GM18909 (cell line): ENCODE results near the gene AUNIP.
A peak's percentile ranks its signal among the peaks of the same experiment; 100 is the strongest.

Experiments
- ATAC-seq: cut with Tn5 transposase; IDR thresholded peaks from one replicate; pipeline ENCODE4 v1.9.1; 2021; ENCODE audit warnings: mild to moderate bottlenecking; ENCODE audit not compliant: unreplicated experiment, poor library complexity

AUNIP gene

DNA sequence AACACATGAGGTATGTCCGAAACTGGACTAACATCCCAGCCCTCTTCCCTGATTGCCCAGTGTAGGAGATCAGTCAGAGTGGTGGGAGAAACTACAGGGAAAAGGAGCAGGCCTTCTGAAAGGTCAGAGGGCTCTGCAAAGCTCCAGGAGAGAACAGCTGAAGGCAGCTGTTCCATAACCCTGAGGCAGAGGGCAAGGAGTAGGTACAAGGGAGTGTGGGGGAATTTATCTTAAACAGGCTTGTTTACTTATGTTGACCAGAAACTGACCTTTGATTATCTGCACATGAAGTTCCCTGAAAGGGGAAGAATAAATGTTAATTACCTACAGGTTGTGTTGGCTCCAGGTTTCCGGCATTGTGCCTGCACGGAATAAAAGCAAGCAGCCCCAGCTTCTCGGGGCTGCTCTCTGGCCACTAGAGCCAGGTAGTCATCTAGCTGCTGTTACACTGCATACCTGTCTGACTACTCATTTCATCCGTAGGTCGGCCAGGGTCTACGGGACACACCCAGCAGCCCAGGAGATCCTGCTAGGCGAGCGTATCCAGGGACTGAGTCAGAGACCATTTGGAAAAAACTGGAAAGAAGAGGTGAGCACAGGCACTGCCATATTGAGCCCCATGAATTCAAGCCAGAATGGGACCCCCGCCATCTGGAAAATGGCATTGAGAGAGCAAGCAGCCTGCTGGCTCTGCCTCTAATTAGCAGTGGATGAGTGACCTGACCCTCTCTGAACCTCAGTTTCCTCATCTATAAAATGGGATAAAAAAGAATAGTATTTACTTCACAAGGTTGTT, 31.2 kb upstream of the AUNIP start:
- ATAC-seq = no peak

- no peak for ATAC-seq
These were observed 30.2 kb upstream of the AUNIP start for GRCh38 chr1:25889470-25889869.

GRCh38 chr1:25888426-25888987, 29.2 kb upstream of the AUNIP start:
- no peak for ATAC-seq

DNA sequence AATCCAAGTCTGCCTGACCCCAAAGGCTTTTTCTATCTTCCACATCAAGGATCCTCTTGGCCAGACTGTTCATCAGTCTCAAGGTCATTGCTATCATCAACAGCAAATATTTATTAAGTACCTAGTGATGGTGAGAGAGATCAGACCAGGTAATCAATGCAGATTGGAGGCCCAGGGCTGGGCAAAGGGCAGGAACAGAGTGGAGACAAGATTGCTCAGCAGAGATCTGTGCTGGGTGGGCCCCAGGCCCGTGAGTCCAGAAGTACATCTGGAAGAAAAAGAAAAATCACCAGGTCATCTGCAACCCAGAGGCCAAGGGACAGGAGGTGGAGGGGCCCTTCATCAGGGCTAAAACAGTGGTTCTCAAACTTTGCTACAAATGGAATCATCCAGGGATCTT, 26.3 kb upstream of the AUNIP start:
- ATAC-seq = no peak

GRCh38 chr1:25881266-25881665, 22.0 kb upstream of the AUNIP start:
- ATAC-seq = no peak

GRCh38 chr1:25880518-25880917, 21.3 kb upstream of the AUNIP start:
- ATAC-seq = no peak

GRCh38 chr1:25879675-25880074, 20.4 kb upstream of the AUNIP start:
- ATAC-seq = no peak

- ATAC-seq = no peak
These were observed 19.4 kb upstream of the AUNIP start for GRCh38 chr1:25878690-25879089.

DNA sequence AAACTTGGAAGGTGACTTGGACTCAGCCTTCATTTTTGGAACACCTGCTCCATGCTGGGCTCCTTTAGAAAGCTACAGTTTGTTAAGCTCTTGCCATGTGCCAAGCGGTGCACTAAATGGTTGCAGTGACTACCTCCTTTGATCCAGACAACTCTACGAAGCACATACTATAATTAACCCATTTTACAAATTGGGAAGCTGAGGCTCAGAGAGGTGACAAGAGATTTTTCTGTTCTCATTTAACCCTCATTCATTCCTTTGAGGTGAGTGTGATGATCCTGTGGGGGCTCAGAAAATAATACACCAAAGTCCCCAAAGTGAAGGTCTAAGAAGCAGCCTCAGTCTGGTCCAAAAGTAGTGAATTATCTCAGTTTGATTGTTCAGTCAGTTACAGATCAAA, 17.9 kb upstream of the AUNIP start:
- ATAC-seq = no peak

DNA sequence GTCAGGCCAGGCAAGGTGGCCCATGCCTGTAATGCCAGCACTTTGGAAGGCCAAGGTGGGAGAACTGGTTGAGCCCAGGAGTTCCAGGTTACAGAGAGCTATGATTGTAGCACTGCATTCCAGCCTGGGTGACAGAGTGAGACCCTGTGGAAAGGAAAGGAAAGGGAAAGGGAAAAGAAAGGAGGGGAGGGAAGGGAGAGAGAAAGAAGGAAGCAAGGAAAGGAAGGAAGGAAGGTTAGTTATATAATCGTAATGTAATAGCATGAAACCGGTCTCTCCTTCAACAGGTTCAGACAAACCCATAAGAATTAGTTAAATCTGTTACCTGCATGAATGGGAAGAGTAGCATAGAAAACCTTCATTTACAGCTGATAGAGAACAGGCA, 17.4 kb upstream of the AUNIP start:
- ATAC-seq = no peak

DNA sequence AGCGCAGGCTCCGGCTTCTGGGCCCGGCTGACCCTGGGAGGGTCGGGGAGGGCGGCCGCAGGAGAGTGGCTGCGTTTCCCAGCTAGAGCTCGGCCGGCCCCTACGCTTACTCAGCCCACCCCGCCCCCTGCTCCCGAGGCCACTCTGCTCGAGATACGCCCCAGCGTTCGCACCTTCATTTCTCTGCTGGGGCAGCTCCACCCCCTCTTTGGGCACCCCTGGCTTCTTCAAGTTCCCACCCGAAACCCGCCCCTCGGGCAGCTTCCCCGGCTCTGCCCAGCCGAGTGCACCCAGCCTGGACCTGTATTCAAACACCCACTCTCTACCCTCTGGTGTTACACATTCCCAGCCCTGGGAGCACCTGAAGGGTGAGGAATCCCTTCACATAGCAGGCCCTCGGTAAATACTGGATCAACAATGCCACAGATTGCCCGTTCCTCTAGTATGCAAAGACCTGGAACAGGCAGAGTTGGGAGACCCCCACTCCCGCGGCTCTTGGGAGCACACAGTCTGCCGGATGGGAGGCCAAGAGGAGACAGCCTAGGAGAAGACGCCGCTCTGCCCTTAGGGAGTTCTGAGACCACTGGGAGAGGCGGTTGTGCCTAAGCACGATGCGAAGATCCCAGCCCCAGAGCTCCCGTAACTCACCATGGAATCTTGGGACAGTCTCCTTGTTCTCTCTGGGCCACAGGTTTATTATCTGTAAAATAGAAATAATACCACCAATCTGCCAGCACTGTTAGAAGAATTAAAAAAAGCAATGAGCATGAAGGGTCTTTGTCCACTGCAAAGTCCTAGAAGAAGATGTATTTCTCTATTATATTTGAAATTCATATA, 16.8 kb upstream of the AUNIP start:
- peak; percentile 24 for ATAC-seq

GRCh38 chr1:25875154-25875855, 16.0 kb upstream of the AUNIP start, which contains the start of gene PAQR7:
TSS of gene PAQR7 (minus strand) at chr1:25875708. CDS start at chr1:25863839, 11,869 bp downstream.
- peak; percentile 63 for ATAC-seq

DNA sequence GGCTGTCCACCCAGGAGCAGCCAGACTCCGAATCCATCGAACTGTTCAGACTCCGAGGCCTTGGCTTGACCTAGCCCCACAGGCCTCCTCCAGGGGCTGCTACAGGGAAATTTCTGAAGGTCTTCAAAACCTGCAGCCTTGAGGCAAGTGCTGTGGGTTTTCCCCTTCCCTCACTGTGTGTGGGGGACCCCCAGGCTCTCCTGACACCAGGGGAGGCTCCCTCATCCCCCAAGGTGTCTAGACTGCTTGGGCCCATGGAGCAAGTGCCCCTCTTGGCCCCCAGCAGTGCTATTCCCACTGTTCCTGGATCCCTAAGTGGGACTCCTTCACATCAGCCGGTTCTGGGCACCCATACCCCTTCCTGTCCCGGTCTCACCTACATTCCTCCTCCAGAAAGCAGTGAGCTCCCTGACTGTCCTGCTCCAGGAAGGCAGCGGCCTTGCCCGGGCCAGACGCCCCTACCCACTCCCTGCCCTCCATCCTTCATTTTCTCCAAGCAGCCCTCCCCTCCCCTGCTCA, 15.4 kb upstream of the AUNIP start:
- ATAC-seq = no peak

- ATAC-seq = no peak
These were observed 15.0 kb upstream of the AUNIP start for GRCh38 chr1:25874209-25874608.

DNA sequence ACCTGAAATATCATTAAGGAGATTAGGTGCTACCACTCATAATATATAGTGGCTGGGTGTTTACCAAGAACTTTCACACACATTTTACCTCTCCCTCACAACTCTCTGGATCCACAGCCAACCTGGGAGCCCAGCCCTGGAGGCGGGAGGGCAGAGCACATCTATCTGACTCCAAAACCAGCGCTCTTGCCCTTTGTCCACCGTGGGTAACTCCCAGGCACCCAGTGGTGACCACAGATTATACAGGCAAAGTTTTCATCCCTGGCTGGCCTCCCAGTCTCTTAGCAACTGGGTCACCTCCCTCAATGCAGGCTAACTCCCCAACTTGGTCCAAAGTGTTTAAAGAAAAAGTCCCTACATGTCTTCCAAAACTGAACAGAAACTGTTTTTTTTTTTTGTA, 13.9 kb upstream of the AUNIP start:
- ATAC-seq = no peak

DNA sequence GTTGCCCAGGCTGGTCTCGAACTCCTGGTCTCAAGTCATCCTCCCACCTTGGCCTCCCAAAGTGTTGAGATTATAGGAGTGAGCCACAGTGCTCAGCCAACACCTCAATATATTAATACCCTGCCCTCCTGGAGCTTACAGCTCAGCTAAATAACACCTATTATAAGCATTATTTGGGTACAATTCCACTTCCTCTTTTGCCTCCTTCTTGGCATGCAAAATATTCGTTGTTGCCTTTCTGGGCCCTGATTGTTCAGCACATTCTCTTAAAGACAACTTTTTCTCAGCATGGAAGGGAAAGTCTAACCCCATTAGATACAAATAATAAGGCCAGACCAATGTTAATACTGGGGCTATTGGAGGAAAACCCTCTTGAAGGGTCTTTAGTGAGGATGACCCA, 13.5 kb upstream of the AUNIP start:
- ATAC-seq = no peak

- no peak for ATAC-seq
These were observed 12.6 kb upstream of the AUNIP start for GRCh38 chr1:25871704-25872494.

DNA sequence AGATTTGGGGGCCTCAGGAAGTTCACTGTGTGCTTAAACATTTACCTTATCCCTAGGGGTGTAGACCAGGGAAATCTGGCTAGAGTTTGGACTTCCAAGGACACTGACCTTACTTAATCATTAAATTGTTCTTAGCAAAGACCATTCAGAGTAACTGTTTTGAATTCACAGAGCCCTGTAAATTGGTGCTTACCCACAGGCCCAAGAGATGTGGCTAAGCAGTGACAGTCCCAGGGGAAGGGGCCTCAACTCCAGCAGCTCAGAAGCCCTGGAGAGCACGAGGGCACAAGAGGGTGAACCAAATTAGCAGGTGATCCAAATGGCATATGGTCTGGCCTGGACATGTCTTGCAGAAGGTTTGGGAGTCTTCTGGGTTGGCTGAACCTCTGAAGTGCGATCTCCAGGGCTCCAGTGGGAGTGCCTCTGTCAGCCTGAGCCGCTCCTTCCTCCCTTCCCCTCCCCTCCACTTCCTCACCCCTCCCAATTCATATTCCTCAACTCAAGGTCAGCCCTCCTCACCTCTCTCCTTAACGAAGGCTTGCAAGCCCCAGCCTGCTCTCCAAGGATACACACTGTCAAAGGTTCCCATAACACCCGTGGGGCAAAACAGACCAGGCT, 11.9 kb upstream of the AUNIP start:
- ATAC-seq = no peak

DNA sequence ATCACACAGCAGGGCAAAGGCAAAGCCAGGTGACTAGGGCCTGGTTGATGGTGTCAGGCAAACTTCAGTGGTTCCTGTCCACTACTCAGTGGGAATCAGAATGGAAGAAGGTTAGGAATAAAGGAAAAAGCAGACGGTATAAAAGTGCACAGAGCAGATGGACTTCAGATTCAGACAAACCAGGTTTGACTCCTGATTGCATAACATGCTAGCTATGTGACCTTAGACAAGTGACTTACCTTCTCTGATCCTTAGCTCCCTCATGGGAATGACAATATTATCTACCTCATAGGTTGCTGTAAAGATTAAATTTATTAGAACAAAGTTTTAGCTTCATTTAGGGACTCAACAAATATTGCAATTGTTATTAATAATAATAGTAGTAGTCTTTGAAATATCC, 11.4 kb upstream of the AUNIP start:
- no peak for ATAC-seq
